ENCODE measurements around the gene MED22.

GRCh38 chr9:133385452-133385851 is 37.5 kb upstream of the MED22 start:
- TF ChIP-seq, protein P1, sequence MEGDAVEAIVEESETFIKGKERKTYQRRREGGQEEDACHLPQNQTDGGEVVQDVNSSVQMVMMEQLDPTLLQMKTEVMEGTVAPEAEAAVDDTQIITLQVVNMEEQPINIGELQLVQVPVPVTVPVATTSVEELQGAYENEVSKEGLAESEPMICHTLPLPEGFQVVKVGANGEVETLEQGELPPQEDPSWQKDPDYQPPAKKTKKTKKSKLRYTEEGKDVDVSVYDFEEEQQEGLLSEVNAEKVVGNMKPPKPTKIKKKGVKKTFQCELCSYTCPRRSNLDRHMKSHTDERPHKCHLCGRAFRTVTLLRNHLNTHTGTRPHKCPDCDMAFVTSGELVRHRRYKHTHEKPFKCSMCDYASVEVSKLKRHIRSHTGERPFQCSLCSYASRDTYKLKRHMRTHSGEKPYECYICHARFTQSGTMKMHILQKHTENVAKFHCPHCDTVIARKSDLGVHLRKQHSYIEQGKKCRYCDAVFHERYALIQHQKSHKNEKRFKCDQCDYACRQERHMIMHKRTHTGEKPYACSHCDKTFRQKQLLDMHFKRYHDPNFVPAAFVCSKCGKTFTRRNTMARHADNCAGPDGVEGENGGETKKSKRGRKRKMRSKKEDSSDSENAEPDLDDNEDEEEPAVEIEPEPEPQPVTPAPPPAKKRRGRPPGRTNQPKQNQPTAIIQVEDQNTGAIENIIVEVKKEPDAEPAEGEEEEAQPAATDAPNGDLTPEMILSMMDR (IDR thresholded peaks at IDR 0.05): no peak
- TF ChIP-seq EZH2 (IDR thresholded peaks at IDR 0.05) (no peak), EZH2phosphoT487 (IDR thresholded peaks at IDR 0.05) (no peak)

Data from neural progenitor cell (in vitro differentiated cells).